ENCODE data around the gene ATP1A1. TPM values are rescaled to one million over a fixed set of nuclear protein-coding genes. Genes with fewer than 3 reads are reported as not detected.
A peak's percentile ranks its signal among the peaks of the same experiment; 100 is the strongest.

The ATP1A1 gene
- total and polyA plus RNA-seq, 5 donors from 2014 or later: 52.4 to 228 (median 63.5) TPM

DNA sequence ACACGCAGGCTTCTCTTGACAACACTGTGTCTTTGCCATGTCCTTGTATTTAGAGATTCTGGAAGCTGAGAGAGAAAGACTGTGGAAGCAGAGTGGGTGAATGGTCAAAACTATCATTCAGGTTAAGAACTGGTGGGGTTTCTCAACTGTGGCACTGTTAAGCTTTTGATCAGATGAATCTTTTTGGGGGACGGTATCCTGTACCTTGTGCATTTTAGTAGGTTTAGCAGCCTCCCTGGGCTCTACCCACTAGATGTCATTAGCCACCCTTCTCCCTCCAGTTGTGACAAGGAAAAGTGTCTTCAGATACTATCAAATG, 39.4 kb downstream of the ATP1A1 start:
- H3K4me1 ChIP-seq (ENCODE audit: control insufficient read depth, insufficient read depth, low read length, poor library complexity, severe bottlenecking): peaks cover 6% of the 10 kb centered on the region
- H3K27ac Mint-ChIP-seq: no peak overlapping the region
- DNase-seq (no peak), ATAC-seq (ENCODE audit: low read depth in 2 of 2) (no peak)
- no peak overlapping the region for H3K4me3 ChIP-seq (ENCODE audit: low read depth, low read length)
- H3K27me3 ChIP-seq (ENCODE audit: control insufficient read depth, insufficient read depth, low read length): no peaks in the 10 kb centered on the region
- peaks cover 14 to 40% (median 30%) of the 10 kb centered on the region in 4 donors for H3K4me1 Mint-ChIP-seq
- peaks cover 0 to 1% (median 0%) of the 10 kb centered on the region in 7 donors for H3K9me3 Mint-ChIP-seq
- H3K27ac ChIP-seq (ENCODE audit: insufficient read depth, low read length, poor library complexity, severe bottlenecking): no peak overlapping the region
- no peaks in the 10 kb centered on the region for H3K27me3 Mint-ChIP-seq
- peaks cover 23% of the 10 kb centered on the region for H3K36me3 Mint-ChIP-seq
- peak overlapping the region in 1 of 4 donors; percentile 12 for H3K4me3 Mint-ChIP-seq
- no peaks in the 10 kb centered on the region for H3K9me3 ChIP-seq (ENCODE audit: control insufficient read depth in 2 of 2, low read length in 2 of 2)
- H3K36me3 ChIP-seq (ENCODE audit: control insufficient read depth, insufficient read depth, low read length): peaks cover 10% of the 10 kb centered on the region

DNA sequence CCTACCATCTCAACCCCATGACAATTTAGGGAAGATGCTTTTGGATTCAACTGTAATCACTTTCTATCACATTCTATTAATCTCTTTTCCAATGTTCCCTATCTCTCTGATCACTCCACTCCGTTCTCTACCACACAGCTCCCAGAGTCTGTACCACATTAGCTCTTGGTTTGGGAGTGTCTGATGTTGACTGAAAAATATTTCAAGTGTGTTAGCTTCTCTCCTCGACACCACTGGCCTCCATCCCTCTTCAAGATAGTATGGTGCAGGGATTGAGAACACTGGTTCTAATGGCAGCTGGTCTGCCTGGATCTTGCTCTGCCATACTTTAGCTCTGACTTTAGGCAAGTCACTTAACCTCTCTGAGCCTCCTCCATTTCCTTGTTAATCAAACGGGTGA, 39.9 kb downstream of the ATP1A1 start:
- Mint-ChIP-seq H3K36me3 (peaks cover 18% of the 10 kb centered on the region), H3K27me3 (no peaks in the 10 kb centered on the region), H3K4me3 (no peak overlapping the region), H3K4me1 (peaks cover 14 to 41% (median 31%) of the 10 kb centered on the region in 4 donors), H3K9me3 (peaks cover 0 to 1% (median 0%) of the 10 kb centered on the region in 7 donors), H3K27ac (peak overlapping the region in 1 of 3 donors; percentile 23)
- peaks cover 6% of the 10 kb centered on the region for H3K36me3 ChIP-seq (ENCODE audit: control insufficient read depth, insufficient read depth, low read length)
- H3K27me3 ChIP-seq (ENCODE audit: control insufficient read depth, insufficient read depth, low read length): no peaks in the 10 kb centered on the region
- H3K4me1 ChIP-seq (ENCODE audit: control insufficient read depth, insufficient read depth, low read length, poor library complexity, severe bottlenecking): peaks cover 10% of the 10 kb centered on the region
- DNase-seq (no peak), ATAC-seq (ENCODE audit: low read depth in 2 of 2) (no peak)
- no peak overlapping the region for H3K27ac ChIP-seq (ENCODE audit: insufficient read depth, low read length, poor library complexity, severe bottlenecking)
- no peak overlapping the region for H3K4me3 ChIP-seq (ENCODE audit: low read depth, low read length)
- H3K9me3 ChIP-seq (ENCODE audit: control insufficient read depth in 2 of 2, low read length in 2 of 2): no peaks in the 10 kb centered on the region

DNA sequence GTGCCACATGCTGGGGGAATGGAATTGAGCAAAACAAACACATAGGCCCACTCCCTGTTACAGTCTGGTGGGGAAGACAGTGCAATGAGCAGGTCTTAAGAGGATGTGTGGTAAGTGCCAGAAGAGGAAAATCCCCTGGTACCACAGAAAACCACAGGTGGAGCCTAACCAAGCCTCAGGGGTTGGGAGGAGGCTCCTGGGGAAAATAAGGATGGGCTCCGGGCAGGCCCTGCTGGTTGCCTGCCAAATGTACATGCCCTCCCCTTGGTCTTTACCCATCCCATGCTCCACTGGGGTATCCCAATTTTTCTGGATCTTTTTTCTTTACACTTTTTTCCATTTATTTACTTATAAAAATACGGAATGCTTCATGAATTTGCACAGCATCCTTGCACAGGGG, 40.4 kb downstream of the ATP1A1 start:
- no peak overlapping the region for H3K4me3 Mint-ChIP-seq
- H3K27me3 Mint-ChIP-seq: peaks cover 4% of the 10 kb centered on the region
- peaks cover 16% of the 10 kb centered on the region for H3K4me1 ChIP-seq (ENCODE audit: control insufficient read depth, insufficient read depth, low read length, poor library complexity, severe bottlenecking)
- no peak overlapping the region for H3K27ac ChIP-seq (ENCODE audit: insufficient read depth, low read length, poor library complexity, severe bottlenecking)
- peaks cover 14% of the 10 kb centered on the region for H3K36me3 Mint-ChIP-seq
- no peak overlapping the region for H3K4me3 ChIP-seq (ENCODE audit: low read depth, low read length)
- H3K9me3 Mint-ChIP-seq: peaks cover 0 to 1% (median 0%) of the 10 kb centered on the region in 7 donors
- H3K9me3 ChIP-seq (ENCODE audit: control insufficient read depth in 2 of 2, low read length in 2 of 2): no peaks in the 10 kb centered on the region
- peak overlapping the region in 2 of 3 donors; percentile 23 to 40 for H3K27ac Mint-ChIP-seq
- peaks cover 19 to 41% (median 32%) of the 10 kb centered on the region in 4 donors for H3K4me1 Mint-ChIP-seq
- no peaks in the 10 kb centered on the region for H3K27me3 ChIP-seq (ENCODE audit: control insufficient read depth, insufficient read depth, low read length)
- no peak for DNase-seq
- ATAC-seq (ENCODE audit: low read depth in 2 of 2): no peak
- H3K36me3 ChIP-seq (ENCODE audit: control insufficient read depth, insufficient read depth, low read length): peaks cover 5% of the 10 kb centered on the region

DNA sequence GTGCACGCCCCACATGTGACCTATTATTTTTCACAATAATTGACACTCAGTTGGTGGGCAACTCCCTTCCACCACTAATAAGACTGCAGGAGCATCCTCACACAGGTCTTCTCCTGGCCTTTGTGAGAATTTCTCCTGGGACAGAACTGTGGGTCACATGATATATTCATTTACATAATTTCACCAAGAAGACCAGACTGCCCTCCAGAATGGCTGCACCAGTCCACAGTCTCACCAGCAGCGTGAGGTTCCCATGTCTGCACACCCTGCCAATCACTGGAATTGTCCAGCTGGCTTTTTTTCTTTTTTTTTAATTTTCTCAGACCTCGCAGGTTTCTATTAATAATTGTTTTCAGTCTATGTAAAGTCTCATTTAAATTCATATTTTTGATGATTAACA, 41.3 kb downstream of the ATP1A1 start:
- H3K36me3 Mint-ChIP-seq: peaks cover 14% of the 10 kb centered on the region
- Histone ChIP-seq H3K4me1 (ENCODE audit: control insufficient read depth, insufficient read depth, low read length, poor library complexity, severe bottlenecking) (peaks cover 23% of the 10 kb centered on the region), H3K4me3 (ENCODE audit: low read depth, low read length) (no peak overlapping the region), H3K27ac (ENCODE audit: insufficient read depth, low read length, poor library complexity, severe bottlenecking) (no peak overlapping the region), H3K36me3 (ENCODE audit: control insufficient read depth, insufficient read depth, low read length) (no peaks in the 10 kb centered on the region), H3K27me3 (ENCODE audit: control insufficient read depth, insufficient read depth, low read length) (no peaks in the 10 kb centered on the region), H3K9me3 (ENCODE audit: control insufficient read depth in 2 of 2, low read length in 2 of 2) (no peaks in the 10 kb centered on the region)
- H3K27me3 Mint-ChIP-seq: peaks cover 4% of the 10 kb centered on the region
- H3K4me1 Mint-ChIP-seq: peaks cover 24 to 47% (median 34%) of the 10 kb centered on the region in 4 donors
- peaks cover 0 to 1% (median 0%) of the 10 kb centered on the region in 7 donors for H3K9me3 Mint-ChIP-seq
- H3K27ac Mint-ChIP-seq: no peak overlapping the region
- ATAC-seq (ENCODE audit: low read depth in 2 of 2) (no peak), DNase-seq (no peak)
- H3K4me3 Mint-ChIP-seq: no peak overlapping the region

DNA sequence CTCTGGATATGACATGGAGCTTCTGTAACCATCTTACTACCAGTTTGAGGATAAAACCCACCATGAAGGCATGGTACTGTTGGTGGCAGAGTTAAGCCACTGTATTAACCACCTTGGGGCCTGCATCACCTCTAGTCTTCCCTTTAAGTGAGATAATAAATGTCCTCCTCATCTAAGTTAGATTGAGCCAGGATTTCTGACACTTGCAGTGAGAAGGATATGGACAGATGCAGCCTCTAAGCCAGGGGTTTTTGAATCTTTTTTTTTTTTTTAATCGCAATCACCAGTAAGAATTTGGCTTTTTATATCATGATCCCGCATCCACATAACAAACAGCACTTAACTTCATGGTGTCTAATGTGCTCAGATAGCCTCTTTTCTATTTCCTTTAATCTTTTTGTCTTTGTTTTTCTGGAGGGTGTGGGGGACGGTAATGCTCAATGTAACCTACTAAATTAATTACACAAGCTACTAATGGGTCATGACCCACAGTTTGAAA, 42.2 kb downstream of the ATP1A1 start:
- peak overlapping the region; percentile 53 to 61 (median 59) for H3K27ac Mint-ChIP-seq
- no peak overlapping the region for H3K27ac ChIP-seq (ENCODE audit: insufficient read depth, low read length, poor library complexity, severe bottlenecking)
- H3K4me3 Mint-ChIP-seq: peak overlapping the region in 1 of 4 donors; percentile 36

DNA sequence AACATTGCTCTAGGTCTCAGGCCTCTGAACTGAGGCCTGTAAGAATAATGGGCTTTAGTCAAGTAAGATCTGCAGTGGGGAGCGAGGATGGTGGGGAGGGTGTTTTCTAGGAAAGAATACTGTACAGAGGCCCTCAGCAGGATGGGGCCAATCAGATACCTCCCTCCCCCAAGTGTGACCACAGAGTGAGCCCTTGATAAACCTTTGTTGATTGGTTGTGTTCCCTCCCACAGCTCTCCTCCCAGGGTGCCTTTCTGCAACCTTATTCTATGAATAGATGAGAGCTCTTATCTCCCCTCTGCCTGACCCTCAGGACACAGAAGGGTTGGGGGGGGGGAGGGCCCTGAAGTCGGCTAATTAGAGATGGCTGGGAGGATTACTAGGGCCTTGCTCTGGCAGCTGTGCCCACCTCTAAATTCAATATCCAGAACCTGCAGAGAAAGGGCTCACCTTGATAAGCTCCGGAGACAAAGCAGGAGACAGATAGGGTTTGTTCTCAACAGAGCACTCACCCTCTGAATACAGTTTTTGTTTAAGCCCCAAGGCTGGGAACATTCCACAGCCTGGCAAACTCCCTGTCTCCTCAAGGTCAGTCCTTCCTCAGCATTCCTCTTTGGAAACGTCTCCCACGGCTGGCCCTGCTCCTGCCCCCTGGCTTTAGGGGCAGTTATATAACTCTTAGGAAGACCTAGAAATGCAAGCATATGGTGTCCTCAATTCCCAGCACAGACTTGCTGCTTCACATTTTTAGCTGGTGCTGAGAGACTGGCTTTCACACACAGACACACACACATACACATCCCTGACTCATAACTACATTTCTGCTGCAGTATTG, 42.9 kb downstream of the ATP1A1 start:
- no peaks in the 10 kb centered on the region for H3K36me3 ChIP-seq (ENCODE audit: control insufficient read depth, insufficient read depth, low read length)
- H3K27ac ChIP-seq (ENCODE audit: insufficient read depth, low read length, poor library complexity, severe bottlenecking): no peak overlapping the region
- ATAC-seq (ENCODE audit: low read depth in 2 of 2) (no peak), DNase-seq (peak in 1 of 3 donors; percentile 22)
- H3K9me3 ChIP-seq (ENCODE audit: control insufficient read depth in 2 of 2, low read length in 2 of 2): no peaks in the 10 kb centered on the region
- H3K27me3 ChIP-seq (ENCODE audit: control insufficient read depth, insufficient read depth, low read length): no peaks in the 10 kb centered on the region
- peaks cover 4% of the 10 kb centered on the region for H3K27me3 Mint-ChIP-seq
- peak overlapping the region in 1 of 4 donors; percentile 36 for H3K4me3 Mint-ChIP-seq
- no peak overlapping the region for H3K4me3 ChIP-seq (ENCODE audit: low read depth, low read length)
- peak overlapping the region in 2 of 3 donors; percentile 53 to 98 for H3K27ac Mint-ChIP-seq
- peaks cover 19 to 49% (median 32%) of the 10 kb centered on the region in 4 donors for H3K4me1 Mint-ChIP-seq
- H3K36me3 Mint-ChIP-seq: peaks cover 14% of the 10 kb centered on the region
- peaks cover 24% of the 10 kb centered on the region for H3K4me1 ChIP-seq (ENCODE audit: control insufficient read depth, insufficient read depth, low read length, poor library complexity, severe bottlenecking)
- peaks cover 0 to 1% (median 0%) of the 10 kb centered on the region in 7 donors for H3K9me3 Mint-ChIP-seq

More for the DNA sequence above, 42.2 kb downstream of the ATP1A1 start:
- no peak for ATAC-seq (ENCODE audit: low read depth in 2 of 2)
- Mint-ChIP-seq H3K4me1 (peaks cover 19 to 49% (median 34%) of the 10 kb centered on the region in 4 donors), H3K36me3 (peaks cover 14% of the 10 kb centered on the region), H3K9me3 (peaks cover 0 to 1% (median 0%) of the 10 kb centered on the region in 7 donors), H3K27me3 (peaks cover 4% of the 10 kb centered on the region)
- Histone ChIP-seq H3K4me3 (ENCODE audit: low read depth, low read length) (no peak overlapping the region), H3K27me3 (ENCODE audit: control insufficient read depth, insufficient read depth, low read length) (no peaks in the 10 kb centered on the region), H3K36me3 (ENCODE audit: control insufficient read depth, insufficient read depth, low read length) (no peaks in the 10 kb centered on the region), H3K9me3 (ENCODE audit: control insufficient read depth in 2 of 2, low read length in 2 of 2) (no peaks in the 10 kb centered on the region), H3K4me1 (ENCODE audit: control insufficient read depth, insufficient read depth, low read length, poor library complexity, severe bottlenecking) (peaks cover 24% of the 10 kb centered on the region)
- DNase-seq: no peak

DNA sequence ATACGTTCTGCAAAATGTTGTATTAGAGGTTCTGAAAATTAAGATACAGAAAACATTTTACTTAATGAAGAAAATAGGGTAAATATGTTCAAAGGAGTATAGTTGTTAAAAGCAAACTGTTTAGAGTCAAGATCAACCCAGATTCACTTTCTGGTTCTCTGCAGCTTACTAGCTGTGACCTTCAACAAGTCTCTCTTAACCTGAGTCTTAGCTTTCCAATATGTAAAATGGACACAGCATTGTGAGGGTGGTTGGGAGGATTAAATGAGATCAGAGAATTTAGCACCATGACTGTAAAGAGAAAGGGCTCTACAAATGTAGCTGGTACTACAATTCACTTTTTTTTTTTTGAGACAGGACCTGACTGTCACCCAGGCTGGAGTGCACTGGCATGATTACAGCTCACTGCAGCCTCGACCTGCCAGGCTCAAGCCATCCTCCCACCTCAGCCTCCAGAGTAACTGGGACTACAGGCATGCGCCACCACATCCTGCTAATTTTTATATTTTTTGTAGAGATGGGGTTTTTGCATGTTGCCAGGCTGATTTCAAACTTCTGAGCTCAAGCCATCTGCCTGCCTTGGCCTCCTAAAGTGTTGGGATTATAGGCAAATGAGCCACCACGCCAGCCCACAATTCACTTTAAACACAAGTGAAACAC, 43.9 kb downstream of the ATP1A1 start:
- H3K27me3 ChIP-seq (ENCODE audit: control insufficient read depth, insufficient read depth, low read length): peaks cover 2% of the 10 kb centered on the region
- H3K27ac ChIP-seq (ENCODE audit: insufficient read depth, low read length, poor library complexity, severe bottlenecking): no peak overlapping the region
- H3K27ac Mint-ChIP-seq: peak overlapping the region; percentile 96 to 98 (median 98)
- peak overlapping the region; percentile 66 to 95 (median 92) for H3K4me3 Mint-ChIP-seq
- peaks cover 0 to 1% (median 0%) of the 10 kb centered on the region in 7 donors for H3K9me3 Mint-ChIP-seq
- peaks cover 24% of the 10 kb centered on the region for H3K4me1 ChIP-seq (ENCODE audit: control insufficient read depth, insufficient read depth, low read length, poor library complexity, severe bottlenecking)
- peaks cover 19 to 49% (median 32%) of the 10 kb centered on the region in 4 donors for H3K4me1 Mint-ChIP-seq
- no peak overlapping the region for H3K4me3 ChIP-seq (ENCODE audit: low read depth, low read length)
- ATAC-seq (ENCODE audit: low read depth in 2 of 2): no peak
- H3K36me3 Mint-ChIP-seq: peaks cover 14% of the 10 kb centered on the region
- peaks cover 4% of the 10 kb centered on the region for H3K27me3 Mint-ChIP-seq
- no peaks in the 10 kb centered on the region for H3K9me3 ChIP-seq (ENCODE audit: control insufficient read depth in 2 of 2, low read length in 2 of 2)
- peak in 1 of 3 donors; percentile 27 for DNase-seq
- no peaks in the 10 kb centered on the region for H3K36me3 ChIP-seq (ENCODE audit: control insufficient read depth, insufficient read depth, low read length)
